ENCODE measurements around the gene SLC25A46. TPM values are rescaled to one million over a fixed set of nuclear protein-coding genes. Genes with fewer than 3 reads are reported as not detected.
"Not testable (repeated sequence)": the region's sequence is repeated elsewhere in the genome, so short reads cannot be mapped to it uniquely, and the experiment has no call there.

SLC25A46 gene
- total and polyA plus RNA-seq, 2 of the 8 experiments (the other 6 are each of a cell fraction or from before 2014, with no cell fraction given) = 10.6 to 21.7 TPM

DNA sequence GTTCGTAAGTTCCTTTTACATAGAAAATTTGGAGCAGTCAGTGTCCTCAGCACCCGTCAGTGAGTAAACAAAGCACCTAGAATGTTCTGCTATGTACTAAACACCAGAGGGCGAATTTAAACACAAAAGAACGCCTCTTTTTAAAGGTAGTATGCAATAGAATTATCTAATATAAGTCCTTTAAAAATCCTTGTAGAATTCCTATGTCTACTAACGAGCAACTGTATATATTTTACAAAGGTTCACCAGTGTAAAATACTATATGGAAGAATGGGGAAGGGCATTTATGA lies 11.8 kb upstream of the SLC25A46 start:
- peak overlapping the region; percentile 98 for H2AFZ ChIP-seq (ENCODE audit: low read length)
- no peaks in the 10 kb centered on the region for H3K36me3 ChIP-seq (ENCODE audit: control insufficient read depth in 2 of 4, insufficient read depth in 4 of 4, low read length in 3 of 4)
- no peak overlapping the region for H3K9ac ChIP-seq (replicated peaks in 1 of 4; ENCODE audit: extremely low read depth in 1 of 4, low read depth in 3 of 4, low read length in 3 of 4)
- H4K20me1 ChIP-seq (replicated peaks in 1 of 2; ENCODE audit: control insufficient read depth in 1 of 2, insufficient read depth in 2 of 2, low read length in 2 of 2) = no peaks in the 10 kb centered on the region
- no peak overlapping the region for H3K23ac ChIP-seq (ENCODE audit: insufficient read length)
- no peak overlapping the region for H3K27ac ChIP-seq (ENCODE audit: low read depth, low read length)
- no peak overlapping the region for H2AK5ac ChIP-seq (ENCODE audit: low read depth, low read length)
- no peak overlapping the region for H2BK15ac ChIP-seq (ENCODE audit: low read length)
- no peaks in the 10 kb centered on the region for H3K9me3 ChIP-seq (ENCODE audit: insufficient read depth in 2 of 2, low read depth in 1 of 2, low read length in 1 of 2)
- peaks cover 0 to 1% (median 0%) of the 10 kb centered on the region in 4 experiments; a peak in 1 of 7 replicates for H3K27me3 ChIP-seq (replicated peaks in 1 of 4; ENCODE audit: control insufficient read depth in 3 of 4, extremely low read depth in 1 of 4, insufficient read depth in 3 of 4, low read length in 3 of 4)
- H3K4me1 ChIP-seq (replicated peaks in 1 of 4; ENCODE audit: control insufficient read depth in 3 of 4, insufficient read depth in 4 of 4, low read length in 3 of 4) = peaks cover 0 to 3% (median 0%) of the 10 kb centered on the region in 4 experiments; a peak in 1 of 7 replicates
- H3K4me2 ChIP-seq (ENCODE audit: insufficient read depth in 1 of 2, low read depth in 2 of 2, low read length in 2 of 2) = peak overlapping the region; percentile 63
- H3K18ac ChIP-seq (ENCODE audit: extremely low read depth, low read length) = no peak overlapping the region
- no peaks in the 10 kb centered on the region for H3K23me2 ChIP-seq (ENCODE audit: low read depth, low read length)
- POLR2A ChIA-PET (ENCODE audit: partially characterized antibody) = no interaction called here
- no peak for FAIRE-seq
- H4K8ac ChIP-seq (ENCODE audit: extremely low read depth, insufficient read depth, low read length) = no peak overlapping the region
- H3K56ac ChIP-seq (replicated peaks; ENCODE audit: insufficient read length, low read depth, low read length) = no peak overlapping the region
- no peak overlapping the region for H4K5ac ChIP-seq (ENCODE audit: insufficient read length, low read depth, low read length)
- H2BK5ac ChIP-seq (ENCODE audit: low read depth, low read length) = no peak overlapping the region
- CTCF ChIA-PET (ENCODE audit: partially characterized antibody) = interaction anchor here (0.9 to 1.7 kb wide), 2 partner anchors 10 to 11 kb away, joined by 4 to 8 read pairs; no protein-coding TSS in a partner anchor
- H2BK120ac ChIP-seq (replicated peaks; ENCODE audit: low read depth, low read length) = no peak overlapping the region
- no peak for TF ChIP-seq SIRT6 (IDR thresholded peaks at IDR 0.05; ENCODE audit: low read length)
- no peak for TF ChIP-seq GTF2F1 (IDR thresholded peaks at IDR 0.05; ENCODE audit: borderline replicate concordance, low read depth, low read length)
- no peak overlapping the region for H3K14ac ChIP-seq (ENCODE audit: insufficient read length)
- H4K91ac ChIP-seq (replicated peaks; ENCODE audit: insufficient read length, low read length) = no peak overlapping the region
- H2BK12ac ChIP-seq (ENCODE audit: low read depth, low read length) = no peak overlapping the region
- no peak overlapping the region for H3K4ac ChIP-seq (replicated peaks; ENCODE audit: insufficient read length, low read depth, low read length)
- H3K79me1 ChIP-seq (ENCODE audit: low read depth, low read length) = no peaks in the 10 kb centered on the region
- H2BK20ac ChIP-seq (ENCODE audit: low read length) = no peak overlapping the region
- 56% methylated on average over 5 of the region's 5 CpGs; no CpG with 5 or more reads in 1 of the 2 experiments for WGBS, 2 experiments (ENCODE audit: extremely low coverage in 1 of 2, insufficient coverage in 1 of 2, insufficient read length in 1 of 2, insufficient replicate concordance in 2 of 2, low coverage in 1 of 2, low lambda C conversion rate in 2 of 2, missing lambda C conversion rate in 1 of 2)
- peak overlapping the region; percentile 38 to 61 (median 48); a peak in 7 of 8 replicates for H3K4me3 ChIP-seq (ENCODE audit: extremely low read depth in 1 of 4, insufficient read depth in 2 of 4, low read depth in 3 of 4, low read length in 4 of 4)
- DNase-seq (ENCODE audit: low read depth in 1 of 2, low spot score in 2 of 2) = no peak
- H3K79me2 ChIP-seq (ENCODE audit: control insufficient read depth in 1 of 2, insufficient read depth in 2 of 2, low read length in 2 of 2) = no peaks in the 10 kb centered on the region

DNA sequence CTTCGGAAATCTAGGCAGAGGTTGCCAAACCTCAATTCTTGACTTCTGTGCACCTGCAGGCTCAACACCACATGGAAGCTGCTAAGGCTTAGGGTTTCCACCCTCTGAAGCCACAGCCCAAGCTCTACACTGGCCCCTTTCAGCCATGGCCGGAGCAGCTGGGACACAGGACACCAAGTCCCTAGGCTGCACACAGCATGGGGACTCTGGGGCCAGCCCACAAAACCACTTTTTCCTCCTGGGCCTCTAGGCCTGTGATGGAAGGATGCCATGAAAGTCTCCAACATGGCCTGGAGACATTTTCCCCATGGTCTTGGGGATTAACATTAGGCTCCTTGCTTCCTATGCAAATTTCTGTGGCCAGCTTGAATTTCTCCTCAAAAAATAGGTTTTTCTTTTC lies 7.3 kb upstream of the SLC25A46 start:
- H3K9me3 ChIP-seq (ENCODE audit: insufficient read depth in 2 of 2, low read depth in 1 of 2, low read length in 1 of 2); H3K23ac ChIP-seq (ENCODE audit: insufficient read length); H3K56ac ChIP-seq (replicated peaks; ENCODE audit: insufficient read length, low read depth, low read length); H3K79me2 ChIP-seq (ENCODE audit: control insufficient read depth in 1 of 2, insufficient read depth in 2 of 2, low read length in 2 of 2); H3K4me1 ChIP-seq (replicated peaks in 1 of 4; ENCODE audit: control insufficient read depth in 3 of 4, insufficient read depth in 4 of 4, low read length in 3 of 4); H3K79me1 ChIP-seq (ENCODE audit: low read depth, low read length); H2BK20ac ChIP-seq (ENCODE audit: low read length); H3K4ac ChIP-seq (replicated peaks; ENCODE audit: insufficient read length, low read depth, low read length); H2BK5ac ChIP-seq (ENCODE audit: low read depth, low read length); H3K27me3 ChIP-seq (replicated peaks in 1 of 4; ENCODE audit: control insufficient read depth in 3 of 4, extremely low read depth in 1 of 4, insufficient read depth in 3 of 4, low read length in 3 of 4); H3K36me3 ChIP-seq (ENCODE audit: control insufficient read depth in 2 of 4, insufficient read depth in 4 of 4, low read length in 3 of 4); FAIRE-seq; H3K4me2 ChIP-seq (ENCODE audit: insufficient read depth in 1 of 2, low read depth in 2 of 2, low read length in 2 of 2); H3K4me3 ChIP-seq (ENCODE audit: extremely low read depth in 1 of 4, insufficient read depth in 2 of 4, low read depth in 3 of 4, low read length in 4 of 4); H3K18ac ChIP-seq (ENCODE audit: extremely low read depth, low read length); H3K9ac ChIP-seq (replicated peaks in 1 of 4; ENCODE audit: extremely low read depth in 1 of 4, low read depth in 3 of 4, low read length in 3 of 4); DNase-seq (ENCODE audit: low read depth in 1 of 2, low spot score in 2 of 2); H2AK5ac ChIP-seq (ENCODE audit: low read depth, low read length); H2BK12ac ChIP-seq (ENCODE audit: low read depth, low read length); H2BK120ac ChIP-seq (replicated peaks; ENCODE audit: low read depth, low read length); H3K14ac ChIP-seq (ENCODE audit: insufficient read length); H4K20me1 ChIP-seq (replicated peaks in 1 of 2; ENCODE audit: control insufficient read depth in 1 of 2, insufficient read depth in 2 of 2, low read length in 2 of 2); H4K91ac ChIP-seq (replicated peaks; ENCODE audit: insufficient read length, low read length); H4K8ac ChIP-seq (ENCODE audit: extremely low read depth, insufficient read depth, low read length); POLR2A ChIA-PET (ENCODE audit: partially characterized antibody); H4K5ac ChIP-seq (ENCODE audit: insufficient read length, low read depth, low read length); H2BK15ac ChIP-seq (ENCODE audit: low read length); H3K23me2 ChIP-seq (ENCODE audit: low read depth, low read length); H2AFZ ChIP-seq (ENCODE audit: low read length); H3K27ac ChIP-seq (ENCODE audit: low read depth, low read length): not testable (repeated sequence)
- CTCF ChIA-PET (ENCODE audit: partially characterized antibody) = interaction anchor here (0.6 to 0.7 kb wide), 2 partner anchors 25 to 328 kb away, joined by 3 read pairs; no protein-coding TSS in a partner anchor
- 95% methylated on average over 2 of the region's 2 CpGs; no CpG with 5 or more reads in 1 of the 2 experiments for WGBS, 2 experiments (ENCODE audit: extremely low coverage in 1 of 2, insufficient coverage in 1 of 2, insufficient read length in 1 of 2, insufficient replicate concordance in 2 of 2, low coverage in 1 of 2, low lambda C conversion rate in 2 of 2, missing lambda C conversion rate in 1 of 2)
